D721Med (cell line): ENCODE data around the gene IWS1.

Experiments used
- DNase-seq: peaks from one replicate; pipeline ENCODE4 v3.0.0; 2011; ENCODE audit warnings: low spot score; ENCODE audit not compliant: insufficient read length
- FAIRE-seq: peaks from 2 replicates; lab custom pipeline; 2011; peaks lifted over from hg19 to GRCh38; lab: Jason Lieb, UNC
- TF ChIP-seq, protein P1 (sequence below): IDR thresholded peaks from 2 replicates; pipeline ENCODE4 v1.5.1; 2012; ENCODE audit warnings: mild to moderate bottlenecking, control low read depth; ENCODE audit not compliant: insufficient read depth; ENCODE audit errors: missing control alignments

The IWS1 gene

DNA sequence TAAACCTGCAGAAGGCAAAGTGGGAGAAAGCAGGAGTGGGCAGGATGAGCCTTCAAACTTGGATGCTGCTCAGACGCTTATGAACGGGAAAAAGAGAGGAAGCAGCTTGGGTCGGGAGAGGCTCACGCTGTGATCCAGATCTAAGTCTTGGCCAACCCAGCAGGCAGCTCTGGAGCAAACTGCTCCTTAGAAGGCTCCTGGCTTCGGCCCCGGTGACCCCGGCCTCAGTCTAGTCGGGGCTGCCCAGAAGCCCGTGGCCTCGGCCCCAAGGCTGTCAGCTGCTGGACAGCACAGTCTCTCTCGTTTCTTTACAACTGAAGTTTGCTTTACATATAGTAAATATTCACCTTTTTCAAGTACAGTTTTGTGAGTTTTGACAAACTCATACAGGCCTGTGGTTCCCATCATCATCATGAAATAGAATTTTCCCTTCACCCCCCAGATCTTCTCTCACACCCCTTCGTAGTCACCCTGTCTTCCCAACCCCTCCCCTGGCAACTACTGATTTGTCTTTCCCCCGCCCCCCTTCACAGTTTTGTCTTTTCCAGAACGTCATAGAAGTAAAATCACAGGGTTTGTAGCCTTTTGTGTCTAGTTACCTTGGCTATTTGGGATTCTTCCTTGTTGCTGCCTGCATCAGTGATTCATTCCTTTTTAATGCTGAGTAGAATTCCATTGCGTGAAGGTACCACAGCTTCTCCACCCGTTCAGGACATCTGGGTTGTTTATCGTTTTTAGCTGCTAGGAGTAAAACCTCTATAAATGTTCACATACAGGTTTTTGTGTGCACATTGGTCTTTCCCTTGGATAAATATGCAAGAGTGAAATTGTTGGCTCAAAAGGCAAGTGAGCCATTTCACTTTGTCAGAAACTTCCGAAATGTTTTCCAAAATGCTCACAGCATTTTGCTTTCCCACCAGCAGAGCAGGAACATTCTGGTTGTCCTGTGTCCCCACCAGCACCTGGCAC, 44.3 kb upstream of the IWS1 start:
- FAIRE-seq: no peak
- TF ChIP-seq, protein P1, sequence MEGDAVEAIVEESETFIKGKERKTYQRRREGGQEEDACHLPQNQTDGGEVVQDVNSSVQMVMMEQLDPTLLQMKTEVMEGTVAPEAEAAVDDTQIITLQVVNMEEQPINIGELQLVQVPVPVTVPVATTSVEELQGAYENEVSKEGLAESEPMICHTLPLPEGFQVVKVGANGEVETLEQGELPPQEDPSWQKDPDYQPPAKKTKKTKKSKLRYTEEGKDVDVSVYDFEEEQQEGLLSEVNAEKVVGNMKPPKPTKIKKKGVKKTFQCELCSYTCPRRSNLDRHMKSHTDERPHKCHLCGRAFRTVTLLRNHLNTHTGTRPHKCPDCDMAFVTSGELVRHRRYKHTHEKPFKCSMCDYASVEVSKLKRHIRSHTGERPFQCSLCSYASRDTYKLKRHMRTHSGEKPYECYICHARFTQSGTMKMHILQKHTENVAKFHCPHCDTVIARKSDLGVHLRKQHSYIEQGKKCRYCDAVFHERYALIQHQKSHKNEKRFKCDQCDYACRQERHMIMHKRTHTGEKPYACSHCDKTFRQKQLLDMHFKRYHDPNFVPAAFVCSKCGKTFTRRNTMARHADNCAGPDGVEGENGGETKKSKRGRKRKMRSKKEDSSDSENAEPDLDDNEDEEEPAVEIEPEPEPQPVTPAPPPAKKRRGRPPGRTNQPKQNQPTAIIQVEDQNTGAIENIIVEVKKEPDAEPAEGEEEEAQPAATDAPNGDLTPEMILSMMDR: no peak
- DNase-seq: no peak

DNA sequence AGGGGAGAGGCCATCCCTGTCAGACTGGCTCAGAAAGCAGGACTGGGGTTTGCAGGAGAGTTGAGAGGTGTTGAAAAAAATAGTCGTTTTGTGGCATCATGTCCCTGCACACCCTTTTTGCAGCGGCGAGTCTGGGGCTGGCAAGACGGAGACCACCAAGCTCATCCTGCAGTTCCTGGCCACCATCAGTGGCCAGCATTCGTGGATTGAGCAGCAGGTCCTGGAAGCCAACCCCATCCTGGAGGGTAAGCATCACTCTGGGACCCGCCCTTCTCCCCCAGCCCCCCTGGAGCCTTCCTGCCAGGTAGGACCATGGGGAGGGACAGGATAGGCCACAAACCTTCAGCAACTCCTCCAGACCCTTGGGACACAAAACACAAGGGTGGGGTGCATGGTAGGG, 43.4 kb upstream of the IWS1 start:
- DNase-seq (no peak), FAIRE-seq (no peak)
- TF ChIP-seq, protein P1: no peak

DNA sequence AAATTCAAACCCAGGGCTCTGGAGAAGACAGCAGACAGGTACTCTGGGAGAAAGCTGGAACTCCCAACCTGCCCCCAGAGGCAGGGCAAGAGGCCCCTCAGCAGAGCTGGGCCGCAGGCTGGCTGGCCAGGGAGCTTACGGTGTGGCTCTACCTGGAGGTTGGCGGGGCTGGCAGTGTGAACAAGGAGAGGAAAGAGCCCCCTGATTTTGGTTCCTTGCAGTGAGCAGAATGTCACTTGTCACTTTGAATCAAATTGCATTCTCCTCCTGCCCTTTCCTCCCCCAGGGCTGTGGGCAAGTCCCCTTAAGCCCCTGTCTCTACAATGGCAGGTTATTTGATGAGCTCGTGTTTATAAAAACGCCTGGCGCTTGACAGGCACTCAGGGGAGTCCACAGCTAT, 41.8 kb upstream of the IWS1 start:
- no peak for FAIRE-seq
- TF ChIP-seq, protein P1: no peak
- no peak for DNase-seq

DNA sequence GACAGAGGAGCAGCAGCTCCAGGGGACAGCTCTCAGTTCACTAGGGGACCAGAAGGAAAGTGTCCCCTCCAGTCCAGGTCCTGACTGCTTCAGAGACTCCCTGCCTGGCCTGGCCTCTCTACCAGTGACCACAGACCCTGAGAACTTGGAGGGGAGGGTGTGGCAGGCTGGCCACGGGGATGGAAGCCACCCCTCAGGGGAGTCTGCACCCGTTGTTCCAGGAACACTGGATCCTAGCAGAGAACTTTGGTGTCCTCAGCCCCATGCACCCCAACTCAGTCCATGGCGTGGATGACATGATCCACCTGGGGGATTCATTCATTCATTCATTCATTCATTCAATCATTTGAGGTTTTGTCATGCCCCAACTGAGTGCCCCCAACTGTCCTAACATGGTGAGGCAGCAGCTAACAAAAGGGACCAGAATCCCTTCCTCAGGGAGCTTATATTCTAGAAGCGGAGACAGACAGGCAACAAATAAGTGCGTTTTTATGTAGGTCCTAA, 41.1 kb upstream of the IWS1 start:
- TF ChIP-seq, protein P1: no peak
- DNase-seq (no peak), FAIRE-seq (no peak)

DNA sequence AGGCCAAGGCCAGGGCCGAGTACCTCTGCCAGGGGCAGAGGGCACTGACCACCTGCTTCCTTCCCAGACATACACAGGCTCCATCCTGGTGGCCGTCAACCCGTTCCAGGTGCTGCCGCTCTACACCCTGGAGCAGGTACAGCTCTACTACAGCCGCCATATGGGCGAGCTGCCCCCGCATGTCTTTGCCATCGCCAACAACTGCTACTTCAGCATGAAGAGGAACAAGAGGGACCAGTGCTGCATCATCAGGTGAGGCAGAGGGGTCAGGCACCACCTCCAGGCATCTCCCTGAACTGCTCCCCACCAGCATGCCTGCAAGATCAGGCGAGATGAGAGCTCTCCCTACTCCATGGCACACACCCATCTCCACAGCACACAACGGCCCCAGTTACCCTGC, 40.3 kb upstream of the IWS1 start:
- TF ChIP-seq, protein P1: no peak
- FAIRE-seq (no peak), DNase-seq (no peak)

DNA sequence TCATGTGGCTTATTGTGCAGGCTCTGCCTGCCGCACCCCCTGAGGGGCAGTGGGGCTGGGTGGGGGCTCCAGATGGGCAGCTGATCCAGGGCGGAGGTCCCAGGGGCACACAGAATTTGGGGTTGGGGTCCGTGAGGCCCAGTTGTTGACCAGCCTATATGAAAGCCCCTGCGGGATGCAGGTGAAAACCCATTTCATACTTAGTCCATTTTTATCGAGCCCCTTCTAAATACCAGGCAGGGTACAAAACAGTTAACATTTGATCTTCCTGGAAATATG, 39.8 kb upstream of the IWS1 start:
- TF ChIP-seq, protein P1: no peak
- FAIRE-seq: no peak
- DNase-seq: no peak

DNA sequence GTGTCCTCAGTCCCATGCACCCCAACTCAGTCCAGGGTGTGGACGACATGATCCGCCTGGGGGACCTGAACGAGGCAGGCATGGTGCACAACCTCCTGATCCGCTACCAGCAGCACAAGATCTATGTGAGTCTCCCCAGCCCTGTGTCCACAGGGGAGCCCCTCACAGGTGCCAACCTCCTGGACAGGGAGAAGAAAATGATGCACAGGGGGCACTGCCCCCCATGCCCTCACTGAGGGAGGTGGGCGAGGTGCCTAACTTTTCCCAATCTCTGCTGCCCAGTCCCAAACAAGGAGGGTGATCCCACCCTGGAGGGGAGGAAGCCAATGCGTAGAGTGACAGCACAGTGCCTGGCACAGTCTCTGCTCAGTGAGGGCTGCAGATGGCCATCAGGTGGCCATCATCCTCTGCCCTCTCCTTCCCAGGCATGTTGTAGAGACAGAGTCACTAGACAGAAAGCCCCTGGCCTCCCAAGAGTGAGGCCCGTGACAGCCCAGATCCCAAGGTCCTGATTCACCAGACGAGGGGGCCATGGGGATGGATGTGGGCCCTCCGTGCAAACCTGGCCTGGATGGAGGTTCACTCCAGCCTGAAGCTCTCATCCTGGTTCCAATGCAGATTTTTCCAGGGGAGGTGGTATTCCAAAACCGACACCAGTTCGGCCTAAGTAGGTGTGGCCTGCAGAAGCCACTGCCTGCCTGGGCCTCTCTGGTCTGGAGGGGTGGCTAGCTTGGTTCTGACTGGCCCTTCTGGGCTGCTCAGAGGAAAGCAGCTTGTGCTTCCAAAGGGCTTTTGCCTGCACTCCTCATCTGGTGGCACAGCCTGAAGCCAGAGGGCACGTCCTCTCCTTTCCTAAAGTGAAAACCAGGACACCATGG, 39.2 kb upstream of the IWS1 start:
- TF ChIP-seq, protein P1: no peak
- no peak for FAIRE-seq
- DNase-seq: no peak
